ENCODE measurements around the gene GNAQ.

The GNAQ gene

DNA sequence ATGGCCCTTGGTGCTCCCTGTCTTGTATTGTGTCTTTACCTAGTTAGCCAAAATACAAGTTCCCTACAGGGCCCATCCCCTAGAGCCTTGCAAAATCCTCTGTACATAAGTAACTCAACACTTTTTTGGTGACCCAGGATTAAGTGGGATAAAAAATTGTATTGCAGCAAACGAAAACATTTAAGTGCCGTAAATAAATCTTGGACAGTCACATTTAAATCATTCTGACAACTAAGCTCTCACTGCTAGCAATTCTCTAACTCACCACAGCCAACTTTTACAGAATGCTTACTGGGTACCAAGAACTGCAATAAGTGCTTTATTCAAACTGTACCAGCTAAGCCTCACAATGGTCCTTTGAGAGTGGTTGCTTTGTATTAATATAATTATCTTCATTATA, 56.6 kb downstream of the GNAQ start:
- DNase-seq (ENCODE audit: low read depth, low spot score), result no peak

DNA sequence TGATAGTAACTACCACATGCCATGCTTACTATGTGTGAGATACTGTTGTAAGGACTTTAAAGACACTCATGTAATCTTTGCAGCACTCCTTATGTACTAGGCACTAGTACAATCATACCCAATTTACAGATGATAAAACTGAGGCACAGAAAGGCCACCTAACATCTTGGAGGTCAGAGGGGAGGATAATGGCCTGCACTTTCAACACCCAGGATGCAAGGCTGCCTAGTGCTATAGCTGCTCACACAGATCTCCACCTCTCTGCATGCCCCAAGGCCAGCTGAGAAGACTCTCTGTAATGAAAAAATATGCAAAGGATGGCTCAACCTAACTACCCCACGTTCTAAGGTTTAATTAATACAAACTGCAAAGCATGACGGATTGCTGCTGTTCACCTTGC, 57.2 kb downstream of the GNAQ start:
- DNase-seq (ENCODE audit: low read depth, low spot score), result no peak

DNA sequence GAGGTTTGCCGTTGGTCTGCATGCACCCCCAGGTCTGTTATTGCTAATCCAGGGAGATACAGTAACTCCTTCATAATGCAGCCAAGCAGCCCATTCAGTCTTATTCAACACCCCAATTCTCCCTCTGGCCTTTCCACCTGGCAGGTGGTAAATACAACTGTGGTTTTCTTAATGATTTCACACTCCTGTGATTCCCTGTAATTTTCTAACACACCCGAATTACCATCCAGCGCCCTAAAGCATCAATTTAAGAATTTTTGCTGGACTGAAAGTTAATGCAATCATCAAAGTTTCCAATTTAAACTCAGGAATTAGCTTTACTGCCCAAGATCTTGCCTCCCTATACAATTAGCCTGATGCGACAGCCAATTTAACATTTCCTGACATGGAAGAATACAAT, 62.5 kb downstream of the GNAQ start:
- no peak for DNase-seq (ENCODE audit: low read depth, low spot score)

DNA sequence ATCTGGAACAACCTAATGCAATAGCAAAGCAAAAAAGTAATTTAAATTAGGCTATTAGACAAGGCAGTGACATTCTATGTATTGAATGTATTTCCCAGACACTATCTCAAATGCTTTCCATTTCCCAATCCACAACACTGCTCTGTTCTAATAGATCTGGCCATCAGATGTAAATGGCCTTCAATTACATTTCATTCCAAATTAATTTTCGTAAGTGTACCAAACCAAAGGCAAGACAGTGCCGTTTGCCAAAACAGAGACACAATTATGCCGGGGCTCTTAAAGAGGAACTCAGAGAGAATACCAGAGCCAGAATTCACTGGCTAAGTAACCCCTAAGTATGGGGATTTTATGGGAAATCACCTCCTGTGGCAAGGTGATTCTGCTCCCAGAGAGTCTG, 63.1 kb downstream of the GNAQ start:
- DNase-seq (ENCODE audit: low read depth, low spot score), result no peak

DNA sequence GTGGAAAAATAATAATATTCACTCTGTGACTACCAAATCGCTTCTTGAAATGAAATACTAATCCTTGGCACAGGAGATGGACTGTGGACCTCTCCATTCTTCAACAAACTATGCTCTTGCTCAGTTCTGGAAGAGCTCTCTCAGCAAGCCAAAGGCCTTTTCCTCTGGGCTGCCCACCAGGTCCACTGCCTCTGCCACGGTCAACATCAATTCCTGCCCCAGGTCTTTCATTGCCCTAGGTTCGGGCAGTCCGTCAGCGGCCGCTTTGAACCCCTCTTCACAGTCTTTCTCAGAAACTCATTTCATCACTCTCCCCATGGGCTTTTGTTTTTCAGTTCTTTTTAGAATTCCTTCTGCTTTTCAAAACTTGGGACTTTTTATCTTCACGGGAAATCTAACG, 64.9 kb downstream of the GNAQ start:
- DNase-seq (ENCODE audit: low read depth, low spot score), result no peak

DNA sequence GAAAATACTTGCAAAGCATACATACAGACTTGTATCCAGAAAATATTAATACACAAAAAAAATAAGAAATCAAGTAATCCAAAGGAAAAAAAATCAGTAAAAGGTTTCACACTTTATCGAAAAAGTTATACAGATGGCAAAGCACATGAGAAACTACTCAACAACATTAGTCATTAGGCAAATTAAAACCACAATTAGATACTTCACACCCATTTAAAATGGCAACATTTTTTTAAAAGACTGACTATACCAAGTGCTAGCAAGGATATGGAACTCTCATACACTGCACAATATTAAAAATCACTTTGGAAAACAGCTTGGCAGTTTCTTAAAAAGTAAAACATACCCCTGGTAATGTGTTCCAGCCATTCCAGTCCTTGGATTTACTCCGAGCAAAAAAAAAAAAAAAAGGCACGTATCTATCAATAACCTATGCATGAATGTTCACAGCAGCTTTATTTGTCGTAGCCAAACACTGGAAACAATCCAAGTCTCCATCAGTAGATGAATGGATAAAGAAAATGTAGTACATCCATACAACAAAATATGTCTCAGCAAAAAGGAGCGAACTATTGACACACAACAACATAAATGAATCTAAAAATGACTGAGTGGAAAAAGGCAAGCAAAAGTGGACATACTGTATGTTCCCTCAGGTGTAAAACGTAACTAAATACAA, 66.0 kb downstream of the GNAQ start:
- no peak for DNase-seq (ENCODE audit: low read depth, low spot score)

DNA sequence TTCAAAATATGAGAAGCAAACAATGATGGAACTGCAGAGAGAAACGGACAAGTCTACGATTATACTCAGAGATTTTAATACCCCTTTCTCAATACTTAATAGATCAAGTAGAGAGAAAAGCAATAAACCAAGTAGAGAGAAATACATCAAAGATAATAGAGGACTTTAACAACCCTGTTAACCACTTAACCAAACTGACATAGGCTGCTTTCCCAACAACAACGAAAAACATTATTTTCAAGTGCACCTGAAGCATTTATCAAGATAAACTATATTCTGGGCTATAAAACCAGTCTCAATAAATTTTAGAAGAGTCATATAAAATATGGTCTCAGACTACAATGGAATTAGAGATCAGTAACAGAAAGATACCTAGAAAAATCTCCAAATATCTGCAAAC, 67.4 kb downstream of the GNAQ start:
- DNase-seq (ENCODE audit: low read depth, low spot score), result no peak

DNA sequence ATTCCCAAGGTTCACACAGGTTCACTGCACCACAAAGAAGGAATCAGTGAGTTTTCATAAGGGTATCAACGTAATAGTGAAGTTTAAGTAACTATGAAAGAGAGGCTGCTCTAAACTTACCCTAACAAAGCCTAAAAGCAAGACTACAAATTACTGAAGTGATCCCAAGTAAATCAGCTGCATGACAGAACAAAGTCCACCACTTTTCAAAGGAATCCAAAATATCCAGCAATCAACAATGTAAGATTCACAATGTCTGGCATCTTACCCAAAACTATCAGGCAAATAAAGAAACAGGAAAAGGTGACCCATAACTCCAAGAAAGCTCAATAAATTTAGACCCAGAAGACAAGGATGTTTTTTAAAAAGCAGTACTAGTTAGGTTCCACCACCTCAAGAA, 70.1 kb downstream of the GNAQ start:
- no peak for DNase-seq (ENCODE audit: low read depth, low spot score)

DNA sequence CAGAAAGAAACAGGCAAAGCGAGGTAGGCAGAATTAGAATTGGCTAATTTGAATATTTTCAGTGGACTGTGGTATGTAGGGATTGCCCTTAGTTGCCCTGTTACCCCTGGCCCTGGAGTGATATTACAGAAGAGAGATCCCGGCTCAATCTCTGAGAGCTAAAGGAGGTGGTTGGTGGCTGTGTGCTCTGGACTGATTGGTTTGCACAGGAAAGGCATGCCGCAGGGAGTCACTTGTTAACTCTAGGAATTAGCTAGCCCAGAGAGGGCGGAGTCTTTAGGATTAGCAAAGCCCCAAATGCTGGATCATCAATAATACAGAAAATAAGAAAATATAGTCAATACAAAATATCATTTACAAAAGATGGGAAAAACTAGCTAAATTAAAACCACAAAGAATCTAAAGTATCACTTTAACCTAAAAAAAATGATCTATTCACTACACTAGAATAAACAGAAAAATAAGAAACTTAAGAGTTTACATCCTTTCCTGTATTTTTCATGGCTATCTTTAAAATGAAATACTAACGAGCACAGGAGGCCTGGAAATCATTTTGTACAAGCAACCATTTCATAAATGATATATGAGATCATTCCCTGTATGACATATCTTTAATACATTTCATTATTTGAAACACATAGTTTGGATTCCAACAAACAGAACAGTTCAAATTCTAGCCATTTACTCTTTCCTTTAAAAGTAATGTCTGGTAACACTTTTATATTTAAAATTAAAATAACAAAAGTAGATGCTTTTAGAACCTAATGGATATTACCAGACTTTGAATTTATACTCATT, 71.1 kb downstream of the GNAQ start:
- no peak for DNase-seq (ENCODE audit: low read depth, low spot score)

DNA sequence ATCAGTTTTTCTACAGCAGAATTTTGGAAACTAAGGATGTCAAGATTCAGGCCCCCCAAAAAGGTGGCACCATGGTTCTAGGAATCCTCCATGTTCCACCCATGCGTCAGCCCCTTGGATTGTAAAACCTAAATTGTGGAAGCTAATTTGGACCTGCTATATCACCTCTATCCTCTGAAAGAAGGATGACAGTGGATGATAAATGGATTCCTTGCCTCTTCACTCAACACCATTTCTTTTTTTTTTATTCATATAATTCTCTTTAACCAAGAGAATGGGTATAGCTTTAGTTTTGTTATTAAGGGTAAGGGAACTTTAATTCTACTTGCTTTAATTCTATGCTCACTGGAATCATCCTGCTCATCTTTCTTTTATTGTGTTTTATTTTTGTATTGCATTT, 71.8 kb downstream of the GNAQ start:
- DNase-seq (ENCODE audit: low read depth, low spot score), result no peak

DNA sequence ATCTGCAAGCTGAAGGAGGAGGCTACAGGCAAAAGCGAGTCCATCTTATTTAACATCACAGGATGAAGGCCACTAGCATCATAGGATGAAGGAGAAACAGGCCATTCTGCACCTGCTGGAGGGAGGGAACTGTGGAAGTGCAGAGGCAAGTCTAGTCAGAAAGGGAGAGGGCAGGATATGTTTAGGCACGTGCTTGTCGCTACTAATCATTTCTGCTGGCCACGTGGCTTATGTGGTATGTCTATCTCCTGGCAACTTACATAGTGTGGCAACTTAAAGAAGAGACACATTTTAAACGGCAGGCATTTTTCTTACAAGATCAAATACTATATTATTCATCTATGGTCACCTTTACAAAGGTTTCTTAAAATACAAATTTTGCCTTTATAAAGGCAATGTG, 74.0 kb downstream of the GNAQ start:
- DNase-seq (ENCODE audit: low read depth, low spot score), result no peak

DNA sequence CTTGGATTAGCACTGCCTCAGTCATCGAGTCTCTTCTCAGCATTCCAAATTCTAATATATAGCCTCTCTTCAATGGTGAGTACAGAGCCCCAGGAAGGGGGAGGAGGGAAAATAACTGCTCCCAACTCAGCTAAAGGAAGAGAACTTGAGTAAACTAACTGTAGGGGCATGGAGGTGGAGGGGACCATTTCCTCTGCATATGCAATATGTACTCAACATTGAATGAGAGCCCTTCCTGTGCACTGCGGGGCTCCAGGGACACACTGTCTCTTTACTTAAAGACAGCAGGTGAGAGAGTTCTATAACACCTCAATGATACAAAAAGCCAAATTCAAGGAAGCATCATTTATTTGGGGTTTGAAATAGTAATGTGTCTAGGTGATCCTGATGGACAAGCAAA, 75.1 kb downstream of the GNAQ start:
- DNase-seq (ENCODE audit: low read depth, low spot score), result no peak

DNA sequence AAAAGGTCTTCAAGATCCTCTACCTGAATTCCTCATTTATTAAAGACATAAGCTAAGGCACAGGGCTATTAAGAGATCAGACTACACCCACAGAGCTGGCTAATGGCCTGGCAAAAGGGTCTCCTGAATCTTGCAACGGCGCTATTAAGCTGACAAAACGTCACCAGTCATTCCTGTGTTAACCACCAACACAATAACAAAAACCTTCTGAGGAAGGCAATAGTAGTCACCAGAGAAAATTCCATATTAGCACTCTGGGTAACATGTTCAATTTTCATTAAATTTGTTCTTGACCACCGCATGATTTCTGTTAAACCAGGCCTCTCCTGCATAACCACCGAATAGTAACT, 77.0 kb downstream of the GNAQ start:
- DNase-seq (ENCODE audit: low read depth, low spot score), result no peak

DNA sequence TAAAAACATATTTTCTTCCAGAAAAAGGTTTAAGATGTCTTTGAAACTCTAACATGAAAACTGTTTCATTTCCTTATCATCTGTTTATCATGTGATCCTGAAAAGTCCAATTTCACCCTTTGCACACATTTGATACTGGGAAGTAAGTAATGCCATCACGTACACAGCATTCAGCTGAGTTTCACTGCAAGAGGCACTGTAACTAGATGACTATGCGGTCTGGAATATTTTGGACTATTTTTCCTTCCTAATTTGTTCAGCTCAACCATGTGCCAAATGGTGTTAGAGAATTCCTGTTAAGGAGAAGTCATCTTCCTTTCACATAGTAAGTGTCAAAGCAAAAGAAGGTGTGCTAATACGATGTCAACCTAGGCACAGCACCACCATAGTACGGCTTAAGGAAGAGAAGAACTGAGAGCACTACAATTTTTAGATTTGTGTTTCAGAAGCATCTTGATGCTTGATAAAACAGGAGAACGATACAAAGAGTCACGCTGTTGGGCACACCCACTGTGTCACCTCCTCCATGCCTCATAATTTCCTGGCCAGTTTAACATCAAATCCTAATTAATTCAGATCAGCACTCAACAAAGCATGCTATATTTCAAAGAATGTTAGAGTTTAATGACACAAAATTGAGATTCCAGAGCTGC, 77.5 kb downstream of the GNAQ start:
- no peak for DNase-seq (ENCODE audit: low read depth, low spot score)

DNA sequence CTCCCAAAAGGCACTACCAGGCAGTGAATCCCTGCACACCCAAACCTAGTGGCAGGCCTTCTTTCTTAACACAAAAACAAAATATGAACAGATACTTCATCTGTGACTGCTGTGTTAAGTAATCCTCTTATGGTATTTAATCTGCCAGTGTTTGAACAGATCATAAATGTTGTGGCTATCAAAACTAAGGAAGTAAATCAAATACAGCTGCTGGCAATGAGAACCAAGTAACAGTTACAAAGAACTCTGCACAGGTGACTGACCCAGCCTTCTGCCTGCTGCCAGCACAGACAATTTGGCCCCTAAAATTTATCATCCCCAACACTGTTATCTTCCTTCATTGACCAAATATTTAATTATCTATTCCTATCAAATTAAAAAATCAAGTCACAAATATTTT, 78.0 kb downstream of the GNAQ start:
- no peak for DNase-seq (ENCODE audit: low read depth, low spot score)

DNA sequence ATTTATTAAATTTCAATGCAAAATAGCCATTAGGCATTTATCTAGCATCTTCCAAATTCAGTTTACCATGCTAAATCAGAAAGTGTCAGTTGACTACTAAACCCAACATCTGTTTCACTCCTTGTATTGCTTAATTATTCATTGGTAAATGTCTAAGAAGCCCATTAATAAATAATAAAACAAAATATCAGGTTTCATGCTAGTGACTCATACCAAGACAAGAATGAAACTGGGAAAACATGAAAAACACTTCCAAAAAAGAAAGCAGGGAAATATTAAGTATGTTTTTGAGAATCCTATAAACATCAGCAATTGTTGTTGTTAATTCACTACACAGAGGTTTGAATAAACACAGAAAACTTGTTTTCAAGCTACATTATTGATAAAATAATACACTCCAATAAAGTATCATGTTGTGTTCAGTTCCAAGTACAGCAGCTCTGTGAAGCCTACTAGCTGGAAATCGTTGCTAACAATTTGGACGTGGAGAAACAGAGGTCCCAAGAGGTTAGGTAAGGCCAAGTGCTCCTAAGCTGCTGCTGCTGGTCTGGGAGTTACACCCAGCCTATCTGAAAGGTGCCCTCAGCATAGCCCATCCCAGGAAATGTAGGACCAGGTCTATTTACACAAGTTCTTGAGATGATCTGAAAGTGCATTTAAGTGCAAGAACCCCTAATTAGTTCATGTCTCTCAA, 78.8 kb downstream of the GNAQ start:
- no peak for DNase-seq (ENCODE audit: low read depth, low spot score)

DNA sequence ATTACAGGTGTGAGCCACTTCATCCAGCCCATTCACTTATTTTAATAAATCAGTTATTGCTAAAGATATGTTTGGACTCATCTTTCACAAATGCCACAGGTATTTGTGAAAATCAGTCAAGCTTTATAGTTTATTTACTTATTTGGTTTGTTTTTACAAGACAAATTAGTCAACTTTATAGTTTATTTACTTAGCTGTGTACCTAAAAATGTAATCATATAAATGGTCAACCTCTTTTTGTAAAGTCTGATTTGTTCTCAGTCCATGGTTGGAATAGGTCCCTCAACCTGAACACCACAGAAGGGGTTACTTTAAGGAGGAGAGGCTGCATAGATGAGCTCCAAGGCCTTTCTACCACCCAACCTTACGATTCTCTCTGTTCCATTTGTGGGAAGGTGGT, 80.2 kb downstream of the GNAQ start:
- no peak for DNase-seq (ENCODE audit: low read depth, low spot score)

DNA sequence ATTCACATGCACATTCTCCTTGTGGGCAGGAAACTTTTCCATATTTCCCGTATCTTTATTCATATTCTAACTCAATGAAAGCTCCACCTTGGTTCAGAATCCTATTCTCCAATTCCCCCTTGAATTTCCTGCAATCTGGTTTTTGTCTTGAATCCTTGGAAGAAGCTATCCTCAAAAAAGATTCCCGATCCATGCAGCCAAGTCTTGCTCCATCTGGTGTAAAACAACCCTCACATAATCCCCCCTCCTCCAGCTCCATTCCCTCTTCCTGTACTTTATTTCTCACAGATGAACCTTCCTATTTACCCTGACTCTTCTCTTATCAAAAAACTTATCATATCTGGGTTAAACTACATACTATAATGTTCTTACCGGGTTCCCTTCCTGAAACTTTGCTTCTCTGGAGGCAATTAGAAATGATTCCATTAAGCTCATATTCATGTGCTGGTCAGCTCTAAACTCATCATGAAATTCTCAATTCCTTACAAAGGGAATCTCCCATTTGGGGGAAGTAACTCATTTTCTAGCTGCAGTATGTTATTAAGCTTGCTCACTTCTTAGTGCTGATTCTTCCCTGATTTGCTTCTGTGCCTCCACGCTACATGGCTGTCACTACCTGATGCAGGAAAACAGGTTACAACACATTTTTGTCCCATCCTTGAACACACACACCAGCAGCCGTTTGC, 81.7 kb downstream of the GNAQ start:
- no peak for DNase-seq (ENCODE audit: low read depth, low spot score)

DNA sequence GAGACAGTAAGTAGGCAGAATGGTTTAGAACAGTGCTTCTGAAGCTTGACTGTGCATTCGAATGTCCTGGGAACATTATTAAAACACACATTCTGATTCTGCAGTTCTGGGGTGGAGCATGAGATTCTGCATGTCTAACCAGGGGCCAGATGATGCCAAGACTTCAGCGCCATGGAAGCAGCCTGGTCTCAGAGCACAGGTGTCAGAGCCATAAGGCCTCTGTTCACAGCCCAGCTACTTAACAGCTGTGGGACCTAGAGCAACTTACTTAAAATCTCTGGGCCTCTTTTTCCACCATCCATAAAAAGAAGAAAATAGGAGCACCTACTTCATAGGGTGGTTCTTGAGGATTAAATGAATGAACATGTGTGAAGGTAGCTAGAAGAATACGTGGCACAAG, 84.0 kb downstream of the GNAQ start:
- no peak for DNase-seq (ENCODE audit: low read depth, low spot score)

DNA sequence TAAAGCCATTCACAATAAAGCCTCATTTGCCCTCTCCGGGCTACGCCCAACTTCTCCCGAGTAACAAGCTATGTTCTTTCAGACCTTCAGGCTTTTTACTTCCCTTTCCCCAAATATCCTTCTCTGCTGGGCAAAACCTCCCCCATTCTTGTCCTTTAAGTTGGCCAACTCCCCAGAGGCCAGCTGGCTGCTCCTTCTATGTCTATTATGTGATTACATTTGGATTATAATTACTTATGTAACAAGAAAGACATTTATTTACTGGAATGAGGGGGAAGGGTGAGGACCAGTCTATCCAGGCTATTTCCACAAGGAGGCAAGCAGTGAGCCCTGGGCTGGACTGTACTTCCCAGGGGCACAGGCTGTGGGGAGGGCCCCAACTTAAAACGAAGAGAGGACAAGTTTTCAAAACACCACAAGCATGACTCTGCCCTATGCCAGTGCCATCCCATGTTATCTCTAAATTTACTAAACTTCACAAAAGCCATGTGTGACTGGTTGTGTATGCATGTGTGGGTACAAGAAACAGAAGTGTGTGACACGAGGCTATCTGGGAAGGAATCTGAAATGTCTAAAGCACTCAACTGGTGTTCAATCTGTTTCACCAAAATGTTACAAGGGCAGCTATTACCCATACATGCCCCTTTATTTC, 84.5 kb downstream of the GNAQ start:
- no peak for DNase-seq (ENCODE audit: low read depth, low spot score)

DNA sequence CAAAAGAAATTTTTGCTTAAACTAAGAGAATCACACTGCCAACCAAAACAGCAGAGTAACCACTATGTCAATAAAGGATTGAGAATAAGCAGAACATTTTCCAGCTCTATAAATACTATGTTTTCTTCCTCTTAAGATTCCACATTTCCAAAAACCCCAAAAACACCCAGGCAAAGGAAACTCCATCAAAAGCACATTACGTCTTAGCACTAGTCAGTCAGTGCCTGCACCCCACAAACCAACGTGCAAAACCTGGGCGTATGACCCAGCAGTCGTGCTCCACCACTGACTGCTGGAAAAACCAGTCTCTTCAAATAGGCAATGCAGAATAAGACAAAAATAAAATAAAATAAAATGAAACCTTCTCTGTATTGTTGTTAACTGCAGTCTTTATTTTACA, 85.3 kb downstream of the GNAQ start:
- DNase-seq (ENCODE audit: low read depth, low spot score), result no peak
